HG02885 (cell line): ENCODE data around the gene RASD2.

Experiments used
- ATAC-seq: cut with Tn5 transposase; IDR thresholded peaks from one replicate; pipeline ENCODE4 v1.9.1; 2021; ENCODE audit warnings: mild to moderate bottlenecking; ENCODE audit not compliant: unreplicated experiment, poor library complexity

RASD2 gene

GRCh38 chr22:35539487-35539886, 1.1 kb upstream of the RASD2 start:
- no peak for ATAC-seq

GRCh38 chr22:35539910-35540594, 579 bp upstream of the RASD2 start:
- peak; percentile 64 for ATAC-seq

GRCh38 chr22:35541254-35541748, 670 bp downstream of the RASD2 start:
- no peak for ATAC-seq

GRCh38 chr22:35542157-35542938, 1.7 kb downstream of the RASD2 start:
- no peak for ATAC-seq

GRCh38 chr22:35542939-35543516, 2.4 kb downstream of the RASD2 start:
- ATAC-seq = no peak

GRCh38 chr22:35543702-35544101, 3.1 kb downstream of the RASD2 start:
- ATAC-seq = no peak

GRCh38 chr22:35544189-35544588, 3.6 kb downstream of the RASD2 start:
- no peak for ATAC-seq

- no peak for ATAC-seq
These were observed 4.2 kb downstream of the RASD2 start for GRCh38 chr22:35544827-35545226.

- no peak for ATAC-seq
These were observed 6.3 kb downstream of the RASD2 start for GRCh38 chr22:35546886-35547285.

- no peak for ATAC-seq
These were observed 7.5 kb downstream of the RASD2 start for GRCh38 chr22:35547987-35548721.

- no peak for ATAC-seq
These were observed 8.1 kb downstream of the RASD2 start for GRCh38 chr22:35548722-35549112.

GRCh38 chr22:35549328-35549727, 8.7 kb downstream of the RASD2 start:
- no peak for ATAC-seq

- ATAC-seq = no peak
These were observed 11.0 kb downstream of the RASD2 start for GRCh38 chr22:35551549-35552177.

GRCh38 chr22:35552196-35552842, 11.7 kb downstream of the RASD2 start:
- ATAC-seq = no peak

GRCh38 chr22:35552846-35553245, 12.2 kb downstream of the RASD2 start:
- no peak for ATAC-seq

- no peak for ATAC-seq
These were observed 12.7 kb downstream of the RASD2 start for GRCh38 chr22:35553341-35553740.

- no peak for ATAC-seq
These were observed 13.7 kb downstream of the RASD2 start for GRCh38 chr22:35554297-35554845.

- no peak for ATAC-seq
These were observed 14.9 kb downstream of the RASD2 start for GRCh38 chr22:35555483-35555890.

- ATAC-seq = no peak
These were observed 15.4 kb downstream of the RASD2 start for GRCh38 chr22:35555946-35556547.
